OCI-LY3 (cell line): ENCODE measurements around the gene TRIM54.

Experiments
- EZH2phosphoT487 ChIP-seq: fragments of 200-600 bp; shearing (Covaris generic); IDR thresholded peaks from 2 replicates; pipeline ENCODE4 v1.6.1; 2018; ENCODE audit warnings: antibody characterized with exemption, mixed run types, low read depth
- TF ChIP-seq, protein P1 (sequence below): fragments of 200-600, 300-600 bp; sonication (generic); IDR thresholded peaks from 2 replicates; pipeline ENCODE4 v1.5.1; 2014; ENCODE audit warnings: antibody characterized with exemption, low read length, low read depth

DNA sequence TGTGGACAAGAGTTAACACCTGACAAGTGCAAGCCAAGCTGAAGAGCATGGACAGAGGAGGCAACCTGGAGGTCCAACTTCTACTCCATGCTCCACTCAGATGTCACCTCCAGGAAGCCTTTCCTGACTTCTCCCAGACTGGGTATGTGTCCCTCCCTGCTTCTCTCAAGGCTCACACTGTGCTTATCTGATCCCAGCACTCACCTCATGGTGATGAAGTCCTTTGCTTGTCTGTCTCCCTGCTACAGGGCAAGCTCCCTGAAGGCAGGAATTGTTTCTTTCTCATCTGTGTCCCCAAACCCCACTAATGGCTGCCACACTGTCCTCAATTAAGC lies 16.7 kb upstream of the TRIM54 start:
- TF ChIP-seq, protein P1, sequence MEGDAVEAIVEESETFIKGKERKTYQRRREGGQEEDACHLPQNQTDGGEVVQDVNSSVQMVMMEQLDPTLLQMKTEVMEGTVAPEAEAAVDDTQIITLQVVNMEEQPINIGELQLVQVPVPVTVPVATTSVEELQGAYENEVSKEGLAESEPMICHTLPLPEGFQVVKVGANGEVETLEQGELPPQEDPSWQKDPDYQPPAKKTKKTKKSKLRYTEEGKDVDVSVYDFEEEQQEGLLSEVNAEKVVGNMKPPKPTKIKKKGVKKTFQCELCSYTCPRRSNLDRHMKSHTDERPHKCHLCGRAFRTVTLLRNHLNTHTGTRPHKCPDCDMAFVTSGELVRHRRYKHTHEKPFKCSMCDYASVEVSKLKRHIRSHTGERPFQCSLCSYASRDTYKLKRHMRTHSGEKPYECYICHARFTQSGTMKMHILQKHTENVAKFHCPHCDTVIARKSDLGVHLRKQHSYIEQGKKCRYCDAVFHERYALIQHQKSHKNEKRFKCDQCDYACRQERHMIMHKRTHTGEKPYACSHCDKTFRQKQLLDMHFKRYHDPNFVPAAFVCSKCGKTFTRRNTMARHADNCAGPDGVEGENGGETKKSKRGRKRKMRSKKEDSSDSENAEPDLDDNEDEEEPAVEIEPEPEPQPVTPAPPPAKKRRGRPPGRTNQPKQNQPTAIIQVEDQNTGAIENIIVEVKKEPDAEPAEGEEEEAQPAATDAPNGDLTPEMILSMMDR: no peak
- no peak for TF ChIP-seq EZH2phosphoT487
